Body of pancreas (tissue), 4 donors: ENCODE data around the gene SETD6. TPM values are rescaled to one million over a fixed set of nuclear protein-coding genes. Genes with fewer than 3 reads are reported as not detected.
"Not testable (repeated sequence)": the region's sequence is repeated elsewhere in the genome, so short reads cannot be mapped to it uniquely, and the experiment has no call there.

Experiments
- ATAC-seq: fragments of 150-250 bp; one replicate; pipeline ENCODE4 v1.9.1; 2016
- DNase-seq, 4 donors: peaks; one replicate each; pipeline ENCODE4 v3.0.0-alpha.2; 2019
- H3K27ac ChIP-seq, 4 donors: fragments of 200-600 bp; sonication (generic); 1 replicate in 3 of 4; 2 replicates in 1 of 4; pipeline versions ENCODE4 v1.5.1 to v1.6.1; 2016 to 2019; ENCODE audit warnings: mild to moderate bottlenecking in 1 of 4, mixed read lengths in 1 of 4, moderate library complexity in 1 of 4
- H3K27me3 ChIP-seq, 2 donors: fragments of 200-600 bp; sonication (generic); one replicate each; pipeline ENCODE4 v1.6.0; 2016; ENCODE audit warnings: mild to moderate bottlenecking in 1 of 2
- H3K36me3 ChIP-seq, 2 donors: fragments of 200-600 bp; sonication (generic); replicated peaks in 1 of 2; 2 replicates each; pipeline ENCODE4 v1.5.1; 2016; ENCODE audit warnings: low read depth in 2 of 2; ENCODE audit not compliant: insufficient read depth in 1 of 2
- H3K4me1 ChIP-seq: fragments of 200-600 bp; sonication (generic); one replicate; pipeline ENCODE4 v1.6.0; 2016
- H3K4me3 ChIP-seq, 2 donors: fragments of 200-600 bp; sonication (generic); 1 replicate in 1 of 2; 2 replicates in 1 of 2; pipeline ENCODE4 v1.5.1; 2016 to 2019
- H3K9me3 ChIP-seq, 3 donors: fragments of 200-600 bp; sonication (generic); 1 replicate in 2 of 3; 2 replicates in 1 of 3; pipeline ENCODE4 v1.5.1; 2016
- CTCF ChIP-seq, 7 experiments: fragments of 450-650 bp in 4 of 7; fragments of 200-600 bp in 3 of 7; sonication (generic) in 3 of 7; IDR thresholded peaks; one replicate each; pipeline ENCODE4 v1.5.1; 2016 to 2019; ENCODE audit warnings: antibody characterized with exemption in 7 of 7
- POLR2A ChIP-seq, 3 donors: fragments of 450-650 bp; IDR thresholded peaks; one replicate each; pipeline ENCODE4 v1.6.1; 2016; ENCODE audit warnings: antibody characterized with exemption in 3 of 3, mild to moderate bottlenecking in 2 of 3
- WGBS, 2 donors: methylation state at CpG; one replicate each; pipeline ENCODE4 v1.1.5; 2017; 5-methylcytosine and 5-hydroxymethylcytosine counted together
- intact Hi-C: fragments of 100-400 bp; cut with DNase I; formaldehyde crosslinking; loops from one replicate; pipeline ENCODE4 v1.15.1; 2023
- small RNA-seq: library from RNA; depleted of rRNA; stranded (forward); fragments of <200 nt; gene quantifications from one replicate; pipeline ENCODE3, GENCODE V24; 2016
- total RNA-seq, 2 donors: library from RNA; depleted of rRNA; stranded (reverse); fragments of >200 nt; gene quantifications; one replicate each; pipeline ENCODE4 v1.1.0, GENCODE V29; 2016

SETD6 gene
- total RNA-seq, 2 donors from 2014 or later = 67.7 to 80.8 TPM

- H3K27ac ChIP-seq = no peak overlapping the region
- H3K27me3 ChIP-seq = no peaks in the 10 kb centered on the region
- intact Hi-C loops = no loop called here
- H3K9me3 ChIP-seq = no peaks in the 10 kb centered on the region
- TF ChIP-seq CTCF (IDR thresholded peaks at IDR 0.05) = no peak
- TF ChIP-seq POLR2A (IDR thresholded peaks at IDR 0.05) = no peak
- ATAC-seq (no peak), DNase-seq (no peak)
- H3K4me3 ChIP-seq = no peak overlapping the region
- WGBS, 2 donors = 90 to 93% methylated on average over 4 of the region's 4 CpGs
- no peaks in the 10 kb centered on the region for H3K4me1 ChIP-seq
- H3K36me3 ChIP-seq = peaks cover 0 to 18% of the 10 kb centered on the region in 2 donors
Observed at GRCh38 chr16:58563775-58564174, 48.5 kb downstream of the SETD6 start.

- H3K27ac ChIP-seq, intact Hi-C loops, H3K27me3 ChIP-seq, H3K9me3 ChIP-seq, DNase-seq, ATAC-seq, H3K4me3 ChIP-seq, H3K4me1 ChIP-seq: not testable (repeated sequence)
- H3K36me3 ChIP-seq = peaks cover 0 to 11% of the 10 kb centered on the region in 2 donors
- WGBS, 2 donors = 90 to 94% methylated on average over 4 of the region's 4 CpGs
Observed at GRCh38 chr16:58565697-58566096, 50.4 kb downstream of the SETD6 start.

Small RNAs within 50 kb of the gene (small RNA-seq; reads per million reads assigned to genes)
- gene RNU6-103P (not detected), gene SNORA46 (291 reads per million, percentile 97 among the genes with 10 or more reads in this experiment), gene SNORA50A (not detected)

Other genes with a start within 250 kb of the SETD6 start
- not detected for gene PRSS54, start 220.5 kb upstream of the SETD6 start, total RNA-seq
- gene GINS3, start 123.0 kb upstream of the SETD6 start, total RNA-seq = 1 to 10 TPM; 2.6 to 3.6 TPM
- 10 to 100 TPM in 1 of 2 donors, 1 to 10 TPM in 1; 6.0 to 33.9 TPM for gene NDRG4, start 15.4 kb upstream of the SETD6 start, total RNA-seq
- gene CNOT1, start 114.3 kb downstream of the SETD6 start, total RNA-seq = 10 to 100 TPM; 56.8 to 63.9 TPM
- gene SLC38A7, start 169.3 kb downstream of the SETD6 start, total RNA-seq = 1 to 10 TPM; 6.3 to 7.3 TPM
- gene GOT2, start 218.8 kb downstream of the SETD6 start, total RNA-seq = 10 to 100 TPM; 26.2 to 44.8 TPM